Neural progenitor cell (in vitro differentiated cells): ENCODE measurements around the gene SH3BGRL.

Source experiments
- EZH2 ChIP-seq: fragments of 200-600 bp; sonication (generic); IDR thresholded peaks from 2 replicates; pipeline ENCODE4 v1.6.1; 2017; ENCODE audit warnings: antibody characterized with exemption, mild to moderate bottlenecking, moderate library complexity
- EZH2phosphoT487 ChIP-seq: fragments of 200-600 bp; sonication (generic); IDR thresholded peaks from 2 replicates; pipeline ENCODE4 v1.6.1; 2017; ENCODE audit warnings: antibody characterized with exemption
- TF ChIP-seq, protein P1 (sequence below): fragments of 200-600 bp; sonication (generic); IDR thresholded peaks from 2 replicates; pipeline ENCODE4 v1.5.1; 2017; ENCODE audit warnings: antibody characterized with exemption, mild to moderate bottlenecking

DNA sequence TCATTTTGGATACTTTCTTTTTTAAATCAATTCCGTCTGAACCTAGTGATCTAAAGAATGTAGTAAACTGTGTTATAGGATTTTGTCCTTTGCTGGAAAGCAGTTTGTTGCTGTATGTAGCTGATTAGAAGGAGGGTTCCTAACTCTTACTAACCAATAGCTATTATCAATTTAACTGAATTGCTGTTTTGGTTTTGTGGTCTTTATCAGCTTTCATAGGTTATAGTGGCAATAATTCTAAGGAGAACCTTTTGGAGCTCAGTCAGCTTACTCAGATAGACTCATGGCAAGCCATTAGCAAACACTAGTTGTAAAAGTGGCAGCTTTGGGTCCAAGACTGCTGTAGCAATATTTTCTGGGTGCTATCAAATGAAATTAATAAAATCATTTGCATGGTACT is 29.6 kb downstream of the SH3BGRL start:
- TF ChIP-seq EZH2 (no peak), EZH2phosphoT487 (no peak)
- TF ChIP-seq, protein P1, sequence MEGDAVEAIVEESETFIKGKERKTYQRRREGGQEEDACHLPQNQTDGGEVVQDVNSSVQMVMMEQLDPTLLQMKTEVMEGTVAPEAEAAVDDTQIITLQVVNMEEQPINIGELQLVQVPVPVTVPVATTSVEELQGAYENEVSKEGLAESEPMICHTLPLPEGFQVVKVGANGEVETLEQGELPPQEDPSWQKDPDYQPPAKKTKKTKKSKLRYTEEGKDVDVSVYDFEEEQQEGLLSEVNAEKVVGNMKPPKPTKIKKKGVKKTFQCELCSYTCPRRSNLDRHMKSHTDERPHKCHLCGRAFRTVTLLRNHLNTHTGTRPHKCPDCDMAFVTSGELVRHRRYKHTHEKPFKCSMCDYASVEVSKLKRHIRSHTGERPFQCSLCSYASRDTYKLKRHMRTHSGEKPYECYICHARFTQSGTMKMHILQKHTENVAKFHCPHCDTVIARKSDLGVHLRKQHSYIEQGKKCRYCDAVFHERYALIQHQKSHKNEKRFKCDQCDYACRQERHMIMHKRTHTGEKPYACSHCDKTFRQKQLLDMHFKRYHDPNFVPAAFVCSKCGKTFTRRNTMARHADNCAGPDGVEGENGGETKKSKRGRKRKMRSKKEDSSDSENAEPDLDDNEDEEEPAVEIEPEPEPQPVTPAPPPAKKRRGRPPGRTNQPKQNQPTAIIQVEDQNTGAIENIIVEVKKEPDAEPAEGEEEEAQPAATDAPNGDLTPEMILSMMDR: no peak
